K562 (cell line): ENCODE measurements around the gene STX19. TPM values are rescaled to one million over a fixed set of nuclear protein-coding genes. Genes with fewer than 3 reads are reported as not detected.

Experiments used
- ATAC-seq: fragments of 200-7000 bp; cut with Tn5 transposase; 3 replicates; pipeline ENCODE4 v1.9.1; 2020; ENCODE audit warnings: moderate library complexity
- BruUV-seq: library from RNA; stranded (reverse); fragments of 400-500 nt; replicated peaks from 2 replicates; lab custom pipeline; 2021; lab: Mats Ljungman, UMichigan
- CTCF ChIA-PET: fragments of 300-600 bp; formaldehyde crosslinking; extraction: SDS; loops from one replicate; lab custom pipeline; 2021; ENCODE audit warnings: low intra/inter-chr PET ratio; lab: Yijun Ruan, JAX
- POLR2A ChIA-PET: fragments of 300-600, 350-650 bp; sonication (Branson Sonifier 250); formaldehyde crosslinking; extraction: SDS; loops from one replicate; lab custom pipeline; 2021; ENCODE audit warnings: antibody characterized with exemption, inconsistent platforms; lab: Yijun Ruan, JAX
- DNase-seq, 4 experiments: peaks; one replicate each; pipeline versions ENCODE4 v3.0.0 to v3.0.0-alpha.2; 2011 to 2018; ENCODE audit warnings: low spot score in 3 of 4, mixed read lengths in 3 of 4; ENCODE audit errors: extremely low read depth in 1 of 4
- FAIRE-seq: peaks from 2 replicates; lab custom pipeline; 2011; peaks lifted over from hg19 to GRCh38; lab: Jason Lieb, UNC
- H2AFZ ChIP-seq: 2 replicates; pipeline ENCODE4 v1.6.0; 2011; ENCODE audit warnings: low read depth, low read length, control low read depth, inconsistent platforms
- H3K27ac ChIP-seq: fragments of 200-600 bp; 3 replicates; pipeline ENCODE4 v1.8.0; 2011; ENCODE audit warnings: low read depth, mild to moderate bottlenecking, control low read depth, inconsistent platforms, low read length, moderate library complexity, mixed read lengths; ENCODE audit errors: extremely low read depth
- H3K27me3 ChIP-seq, 2 experiments: fragments of 300-600 bp in 1 of 2; 2 replicates in 1 of 2; 3 replicates in 1 of 2; pipeline versions ENCODE4 v1.6.0 to v1.8.0; 2011; ENCODE audit warnings: inconsistent platforms in 2 of 2, low read length in 2 of 2, mild to moderate bottlenecking in 1 of 2, mixed read lengths in 1 of 2, moderate library complexity in 1 of 2; ENCODE audit not compliant: control insufficient read depth in 2 of 2, insufficient read depth in 2 of 2
- H3K36me3 ChIP-seq: fragments of 300-600 bp; 3 replicates; pipeline ENCODE4 v1.8.0; 2011; ENCODE audit warnings: mild to moderate bottlenecking, low read length, inconsistent platforms; ENCODE audit not compliant: control insufficient read depth, insufficient read depth
- H3K4me1 ChIP-seq, 2 experiments: fragments of 200-600 bp in 1 of 2; replicated peaks in 1 of 2; 2 replicates in 1 of 2; 3 replicates in 1 of 2; pipeline versions ENCODE4 v1.5.1 to v1.8.0; 2011; ENCODE audit warnings: inconsistent platforms in 2 of 2, low read length in 2 of 2, mild to moderate bottlenecking in 1 of 2, mixed read lengths in 1 of 2, moderate library complexity in 1 of 2; ENCODE audit not compliant: control insufficient read depth in 2 of 2, insufficient read depth in 2 of 2
- H3K4me2 ChIP-seq: 2 replicates; pipeline ENCODE4 v1.6.1; 2011; ENCODE audit warnings: low read length, control low read depth, inconsistent platforms, mixed read lengths; ENCODE audit not compliant: insufficient read depth
- H3K4me3 ChIP-seq: fragments of 200-600 bp; sonication (generic), shearing (Covaris generic); 2 replicates; pipeline ENCODE4 v1.5.1; 2016; ENCODE audit warnings: control low read depth, inconsistent platforms
- H3K79me2 ChIP-seq: fragments of 200-600 bp; 3 replicates; pipeline ENCODE4 v1.8.0; 2011; ENCODE audit warnings: low read length, inconsistent platforms; ENCODE audit not compliant: control insufficient read depth, insufficient read depth
- H3K9ac ChIP-seq, 2 experiments: 2 replicates each; pipeline versions ENCODE4 v1.6.0 to v1.6.1; 2011; ENCODE audit warnings: low read depth in 2 of 2, low read length in 2 of 2, control low read depth in 1 of 2, inconsistent platforms in 1 of 2, mild to moderate bottlenecking in 1 of 2, mixed read lengths in 1 of 2; ENCODE audit not compliant: insufficient read depth in 1 of 2
- H3K9me1 ChIP-seq: one replicate; pipeline ENCODE4 v1.6.0; 2011; ENCODE audit warnings: inconsistent platforms, mild to moderate bottlenecking, low read length, moderate library complexity; ENCODE audit not compliant: control insufficient read depth, insufficient read depth
- H3K9me3 ChIP-seq: replicated peaks from 2 replicates; pipeline ENCODE4 v1.5.1; 2011; ENCODE audit warnings: low read depth, low read length, inconsistent platforms; ENCODE audit not compliant: control insufficient read depth, insufficient read depth
- H4K20me1 ChIP-seq: replicated peaks from 2 replicates; pipeline ENCODE4 v1.6.1; 2011; ENCODE audit warnings: low read length, inconsistent platforms, mixed read lengths; ENCODE audit not compliant: control insufficient read depth, insufficient read depth
- CBX8 ChIP-seq: fragments of 200-600 bp; sonication (generic); IDR thresholded peaks from 2 replicates; pipeline ENCODE4 v1.6.1; 2012; ENCODE audit warnings: borderline replicate concordance, mixed run types, low read depth, mild to moderate bottlenecking, moderate library complexity, mixed read lengths, low read length, control low read depth, inconsistent platforms; ENCODE audit not compliant: poor library complexity, severe bottlenecking; ENCODE audit errors: extremely low read depth
- FOXO4 ChIP-seq: fragments of 450-650 bp; formaldehyde crosslinking; IDR thresholded peaks from 2 replicates; pipeline ENCODE4 v1.4.0; 2020; ENCODE audit warnings: mild to moderate bottlenecking, moderate library complexity
- MAFK ChIP-seq: IDR thresholded peaks from 2 replicates; pipeline ENCODE4 v1.6.1; 2011; ENCODE audit warnings: low read length, improper control_type of control experiment
- MAX ChIP-seq: sonication (generic); formaldehyde crosslinking; IDR thresholded peaks from 2 replicates; pipeline ENCODE4 v1.9.0; 2022; ENCODE audit warnings: mild to moderate bottlenecking, missing genetic modification reagents
- MYC ChIP-seq, 2 experiments: fragments of 250-450 bp in 1 of 2; sonication (Bioruptor Pico) in 1 of 2; IDR thresholded peaks; 2 replicates each; pipeline versions ENCODE4 v1.5.1 to v1.6.1; 2012 to 2021; ENCODE audit warnings: low read depth in 2 of 2, borderline replicate concordance in 1 of 2, improper control_type of control experiment in 1 of 2, low read length in 1 of 2, mild to moderate bottlenecking in 1 of 2, moderate library complexity in 1 of 2
- NFE2L1 ChIP-seq: fragments of 450-650 bp; IDR thresholded peaks from 2 replicates; pipeline ENCODE4 v1.6.1; 2016; ENCODE audit warnings: missing genetic modification characterization, low read depth, mild to moderate bottlenecking, missing compliant biosample characterization, moderate library complexity, borderline replicate concordance
- PHF8 ChIP-seq: fragments of 200-600 bp; sonication (generic); IDR thresholded peaks from 2 replicates; pipeline ENCODE4 v1.6.1; 2012; ENCODE audit warnings: mixed run types, mild to moderate bottlenecking, inconsistent platforms, low read length, moderate library complexity, borderline replicate concordance
- SRSF7 ChIP-seq: fragments of 200-400 bp; formaldehyde crosslinking; optimal IDR thresholded peaks from 2 replicates; pipeline ENCODE3; 2017; ENCODE audit warnings: mild to moderate bottlenecking, low read depth, low read length
- TOE1 ChIP-seq, 2 experiments: fragments of 450-650 bp in 1 of 2; sonication (generic) in 1 of 2; formaldehyde crosslinking in 1 of 2; IDR thresholded peaks; 2 replicates each; pipeline versions ENCODE4 v1.7.1 to v1.8.0; 2016 to 2022; ENCODE audit warnings: borderline replicate concordance in 2 of 2, mild to moderate bottlenecking in 2 of 2, antibody characterized with exemption in 1 of 2, inconsistent platforms in 1 of 2, low read depth in 1 of 2, missing genetic modification reagents in 1 of 2, moderate library complexity in 1 of 2
- ZFP30 ChIP-seq: fragments of 250-450 bp; sonication (Bioruptor Pico); IDR thresholded peaks from 2 replicates; pipeline ENCODE4 v1.8.0; 2022; ENCODE audit warnings: moderate library complexity, mild to moderate bottlenecking, inconsistent platforms, borderline replicate concordance
- ZMIZ1 ChIP-seq, 2 experiments: fragments of 150-350 bp in 1 of 2; IDR thresholded peaks; 2 replicates each; pipeline ENCODE4 v1.6.1; 2012 to 2016; ENCODE audit warnings: low read depth in 2 of 2, low read length in 2 of 2, mild to moderate bottlenecking in 1 of 2, moderate library complexity in 1 of 2
- ZNF121 ChIP-seq: sonication (generic); formaldehyde crosslinking; conservative IDR thresholded peaks from 2 replicates; pipeline ENCODE4 v1.8.0; 2022; ENCODE audit warnings: missing genetic modification reagents
- ZNF431 ChIP-seq: sonication (generic); formaldehyde crosslinking; IDR thresholded peaks from 2 replicates; pipeline ENCODE4 v1.8.0; 2022; ENCODE audit warnings: mild to moderate bottlenecking, missing genetic modification reagents
- ZNF766 ChIP-seq: fragments of 200-800 bp; sonication (Bioruptor generic); conservative IDR thresholded peaks from 2 replicates; pipeline ENCODE4 v1.6.1; 2016; ENCODE audit warnings: missing genetic modification characterization, missing compliant biosample characterization
- WGBS: fragments of 100-300 bp; shearing (Covaris generic); methylation state at CpG from one replicate; pipeline ENCODE4 v1.1.6; 2016; ENCODE audit warnings: low coverage, mixed read lengths; ENCODE audit not compliant: insufficient coverage; ENCODE audit errors: missing lambda C conversion rate; 5-methylcytosine and 5-hydroxymethylcytosine counted together
- in situ Hi-C: fragments of 300-500 bp; cut with MboI; formaldehyde crosslinking; loops from 4 replicates; pipeline ENCODE4 v1.15.0; 2018; ENCODE audit warnings: inconsistent platforms, mixed read lengths
- intact Hi-C: fragments of 100-400 bp; cut with micrococcal nuclease; formaldehyde crosslinking; loops from 2 replicates; pipeline ENCODE4 v1.14.2; 2022
- polyA plus RNA-seq, 8 experiments: library from polyadenylated mRNA; depleted of rRNA in 4 of 8; stranded (reverse) in 5 of 8; unstranded in 3 of 8; fragments of >200 nt; fragmentation: Nextera tagmentation in 2 of 8; fragmentation: Illumina TruSeq in 1 of 8; extraction: Ambion mirVana in 2 of 8; extraction: Trizol in 1 of 8; gene quantifications; 2 replicates each; pipeline versions ENCODE4 v1.2.1 to v1.2.3, GENCODE V29; 2011 to 2014; ENCODE audit warnings: inconsistent platforms in 1 of 8, missing spikeins in 1 of 8
- total RNA-seq, 7 experiments: library from RNA; depleted of rRNA in 6 of 7; stranded (reverse); fragments of >200 nt in 6 of 7; fragmentation: Illumina TruSeq in 2 of 7; extraction: Trizol in 2 of 7; gene quantifications; 2 replicates each; pipeline versions ENCODE4 v1.2.1 to v1.2.3, GENCODE V29; 2011 to 2021; ENCODE audit warnings: low replicate concordance in 1 of 7

The STX19 gene
- total and polyA plus RNA-seq, 9 of the 15 experiments (the other 6 are each of a cell fraction or from before 2014, with no cell fraction given), result 0.04 TPM; not detected in 8

- no peak overlapping the region for H3K4me3 ChIP-seq
- H2AFZ ChIP-seq, result no peak overlapping the region
- CTCF ChIA-PET, result no interaction called here
- WGBS, result 94% methylated on average over 3 of the region's 3 CpGs
- no peak for DNase-seq
- H3K4me2 ChIP-seq, result no peak overlapping the region
- no peak overlapping the region for H3K9ac ChIP-seq
- H3K36me3 ChIP-seq, result peaks cover 2% of the 10 kb centered on the region; the same call in 1 of the 3 replicates
- no peak for FAIRE-seq
- ATAC-seq, result no peak
- no peaks in the 10 kb centered on the region for H3K79me2 ChIP-seq
- no peaks in the 10 kb centered on the region for H3K9me3 ChIP-seq
- no TSS peak for BruUV-seq
- intact Hi-C loops (no loop called here), in situ Hi-C loops (no loop called here)
- no peaks in the 10 kb centered on the region for H3K27me3 ChIP-seq
- no peaks in the 10 kb centered on the region for H4K20me1 ChIP-seq
- H3K9me1 ChIP-seq, result no peaks in the 10 kb centered on the region
- POLR2A ChIA-PET, result no interaction called here
- no peak overlapping the region for H3K27ac ChIP-seq
- no peaks in the 10 kb centered on the region for H3K4me1 ChIP-seq
- TF ChIP-seq FOXO4, result no peak
- TF ChIP-seq ZMIZ1 (IDR thresholded peaks at IDR 0.05; ENCODE audit: low read depth in 2 of 2, low read length in 2 of 2), result no peak
- TF ChIP-seq SRSF7, result no peak
- TF ChIP-seq ZNF431 (CRISPR knock-in tag), result no peak
- no peak for TF ChIP-seq CBX8
- TF ChIP-seq MAX (CRISPR knock-in tag), result no peak
- TF ChIP-seq NFE2L1 (tag), result no peak
- no peak for TF ChIP-seq TOE1 (IDR thresholded peaks at IDR 0.05; ENCODE audit: borderline replicate concordance)
- no peak for TF ChIP-seq TOE1 (CRISPR knock-in tag; IDR thresholded peaks at IDR 0.05; ENCODE audit: borderline replicate concordance, low read depth)
- TF ChIP-seq ZFP30 (CRISPR knock-in tag), result no peak
- no peak for TF ChIP-seq PHF8
- TF ChIP-seq ZNF766, result no peak
- no peak for TF ChIP-seq MAFK
- no peak for TF ChIP-seq MYC (IDR thresholded peaks at IDR 0.05; ENCODE audit: low read depth, low read length)
- no peak for TF ChIP-seq MYC (CRISPR knock-in tag; IDR thresholded peaks at IDR 0.05; ENCODE audit: borderline replicate concordance, low read depth)
- TF ChIP-seq ZNF121 (CRISPR knock-in tag), result no peak
Observed at GRCh38 chr3:94020293-94020692, 8.1 kb downstream of the STX19 start.
